Measurements from ENCODE around the gene ABHD18.
"Not testable (repeated sequence)": the region's sequence is repeated elsewhere in the genome, so short reads cannot be mapped to it uniquely, and the experiment has no call there.

Gene ABHD18

DNA sequence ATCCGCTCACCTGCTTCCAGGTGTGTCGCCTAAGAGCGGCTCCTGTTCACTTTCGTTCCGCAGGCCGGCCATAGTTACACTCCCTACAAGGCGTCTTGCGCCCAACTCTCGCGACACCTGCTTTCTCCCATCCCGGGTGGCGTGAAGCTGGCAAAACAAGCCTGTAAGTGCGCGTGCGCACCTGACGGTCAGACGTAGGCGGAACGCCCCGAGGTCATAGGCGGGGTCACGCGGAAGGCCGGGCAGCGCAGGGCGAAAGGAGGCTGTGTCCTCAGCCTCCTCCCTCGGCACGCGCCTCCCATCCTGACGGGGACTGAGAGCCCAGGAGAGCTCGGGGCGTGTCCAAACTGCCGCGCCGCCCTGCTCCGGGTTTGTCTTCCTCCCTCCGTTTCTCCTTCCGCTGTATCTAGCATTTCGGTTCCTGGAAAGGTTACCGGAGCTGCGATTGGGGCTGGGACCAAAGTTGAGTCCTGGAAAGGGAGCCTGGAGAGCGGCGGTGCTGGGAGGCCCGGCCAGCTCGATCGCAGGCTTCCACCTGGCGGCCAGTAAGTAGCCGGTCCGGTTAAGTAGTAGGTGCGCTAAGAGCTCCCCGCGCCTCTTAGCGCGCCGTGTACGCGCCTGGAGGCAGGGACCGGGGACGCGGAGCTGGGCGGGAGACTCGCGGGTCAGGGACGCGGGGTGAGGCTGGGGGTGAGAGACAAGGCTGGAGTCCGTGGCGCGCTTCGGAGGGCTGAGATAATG lies at the start of gene ABHD18, which contains the start of gene MFSD8:
TSS of gene ABHD18 (plus strand) at position 345 of the 741 bp plus-strand sequence. CDS start 17,550 bp downstream, outside the sequence.
TSS of gene MFSD8 (minus strand) at position 112 of the 741 bp plus-strand sequence. CDS start at position 72, 40 bp downstream.
- DNase-seq, result peak; percentile 99

DNA sequence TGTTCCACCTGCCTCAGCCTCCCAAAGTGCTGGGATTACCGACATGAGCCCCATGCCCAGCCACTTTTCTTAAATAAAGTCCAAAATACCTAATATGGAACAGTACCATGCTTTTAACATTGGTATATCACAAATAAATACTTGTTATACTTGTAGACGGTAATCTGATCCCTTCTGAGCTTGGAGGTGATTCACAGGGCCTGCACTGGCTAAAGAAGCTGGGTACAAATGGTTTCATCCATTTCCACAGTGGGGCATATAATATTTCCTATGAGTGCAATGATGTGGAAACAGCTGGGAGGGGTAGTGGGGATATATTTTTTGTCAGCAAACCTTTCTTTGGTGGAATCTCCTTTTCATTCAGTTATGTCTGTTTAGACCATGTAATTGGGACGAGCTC lies 48.7 kb upstream of the ABHD18 start:
- no peak for DNase-seq

DNA sequence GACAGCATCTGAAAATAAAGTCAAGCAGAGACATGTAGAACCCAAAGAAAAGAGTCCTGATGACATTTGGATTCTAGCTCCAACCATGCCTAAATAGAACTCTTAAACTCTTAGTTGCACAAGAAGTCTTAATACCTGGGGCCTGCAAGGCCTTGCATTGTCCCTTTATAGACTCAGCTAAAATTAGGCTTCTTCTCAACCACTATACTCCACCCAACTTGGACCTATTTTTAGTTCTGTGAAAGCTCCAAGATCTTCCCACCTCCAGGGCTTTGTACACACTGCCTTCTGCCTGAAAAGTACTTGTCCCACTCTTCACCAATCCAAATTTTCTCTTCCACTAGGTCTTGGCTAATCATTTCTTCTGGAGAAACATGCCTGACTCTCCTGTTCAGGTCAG lies 48.1 kb upstream of the ABHD18 start:
- no peak for DNase-seq

DNA sequence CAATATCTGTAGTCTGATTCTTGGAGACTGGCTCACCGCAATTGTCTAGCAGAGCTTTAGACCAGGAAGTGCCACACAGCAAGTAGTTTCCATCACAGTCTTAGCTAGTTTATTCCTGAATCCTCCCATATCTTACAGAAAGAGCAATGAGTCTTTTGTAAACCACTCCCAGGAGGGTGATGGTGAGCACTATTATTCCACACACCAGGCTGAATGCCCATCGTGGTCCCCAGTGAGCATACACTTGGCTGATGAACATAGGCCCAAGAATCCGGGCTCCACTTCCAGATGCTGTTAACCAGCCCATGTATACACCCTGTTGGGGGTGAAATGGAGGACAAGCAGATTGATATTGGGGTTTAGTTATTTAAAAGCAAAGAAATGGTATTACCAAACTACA lies 44.7 kb upstream of the ABHD18 start:
- no peak for DNase-seq

DNA sequence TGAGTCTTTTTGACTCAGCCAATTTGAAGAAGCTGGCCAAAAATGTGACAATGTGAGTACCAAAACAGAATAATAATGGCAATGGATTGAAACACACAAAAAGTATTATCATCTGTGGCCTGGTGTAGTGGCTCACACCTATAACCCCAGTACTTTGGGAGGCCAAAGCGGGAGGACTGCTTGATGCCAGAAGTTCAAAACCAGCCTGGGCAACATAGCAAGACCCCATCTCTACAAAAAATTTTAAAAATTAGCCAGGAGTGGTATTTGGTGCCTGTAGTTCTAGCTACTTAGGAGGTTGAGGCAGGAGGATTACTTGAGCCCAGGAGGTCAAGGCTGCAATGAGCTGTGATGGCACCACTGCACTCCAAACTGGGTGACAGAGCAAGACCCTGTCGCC lies 43.0 kb upstream of the ABHD18 start:
- DNase-seq, result no peak

DNA sequence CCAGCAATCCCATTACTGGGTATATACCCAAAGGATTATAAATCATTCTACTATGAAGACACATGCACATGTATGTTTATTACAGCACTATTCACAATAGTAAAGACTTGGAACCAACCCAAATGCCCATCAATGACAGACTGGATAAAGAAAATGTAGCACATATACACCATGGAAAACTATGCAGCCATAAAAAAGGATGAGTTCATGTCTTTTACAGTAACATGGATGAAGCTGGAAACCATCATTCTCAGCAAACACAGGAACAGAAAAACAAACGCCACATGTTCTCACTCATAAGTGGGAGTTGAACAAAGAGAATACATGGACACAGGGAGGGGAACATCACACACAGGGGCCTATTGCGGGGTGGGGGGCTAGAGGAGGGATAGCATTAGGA lies 39.5 kb upstream of the ABHD18 start:
- not testable (repeated sequence) for DNase-seq

DNA sequence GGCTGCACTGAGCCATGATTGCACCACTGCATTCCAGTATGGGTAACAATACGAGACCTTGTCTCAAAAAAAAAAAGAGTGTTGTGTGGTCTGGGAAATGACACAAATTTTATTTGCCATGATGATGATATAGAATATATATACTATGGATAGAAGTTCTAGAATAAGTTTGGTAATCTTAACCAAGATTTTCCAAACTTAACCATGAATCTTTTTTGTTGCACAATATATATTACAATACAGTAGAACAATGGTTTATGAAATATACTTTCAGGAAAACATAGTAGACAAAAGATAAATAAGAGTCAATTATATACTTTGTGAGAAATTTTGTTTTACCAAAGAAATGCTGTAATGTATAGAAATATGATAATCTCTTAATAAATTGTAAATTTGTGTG lies 35.0 kb upstream of the ABHD18 start:
- no peak for DNase-seq

DNA sequence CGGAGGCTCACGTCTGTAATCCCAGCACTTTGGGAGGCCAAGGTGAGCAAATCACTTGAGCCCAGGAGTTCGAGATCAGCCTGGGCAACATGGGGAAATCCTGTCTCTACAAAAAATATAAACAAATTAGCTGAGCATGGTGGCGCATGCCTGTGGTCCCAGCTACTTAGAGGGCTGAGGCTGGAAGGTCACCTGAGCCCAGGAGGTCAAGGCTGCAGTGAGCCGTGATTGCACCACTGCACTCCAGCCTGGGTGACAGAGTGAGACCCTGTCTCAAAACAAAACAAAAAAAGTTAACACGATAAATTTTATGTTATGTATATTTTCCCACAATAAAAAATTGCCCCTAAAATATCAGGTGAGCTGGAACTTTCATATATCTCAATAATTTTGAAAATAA lies 33.4 kb upstream of the ABHD18 start:
- DNase-seq, result not testable (repeated sequence)

DNA sequence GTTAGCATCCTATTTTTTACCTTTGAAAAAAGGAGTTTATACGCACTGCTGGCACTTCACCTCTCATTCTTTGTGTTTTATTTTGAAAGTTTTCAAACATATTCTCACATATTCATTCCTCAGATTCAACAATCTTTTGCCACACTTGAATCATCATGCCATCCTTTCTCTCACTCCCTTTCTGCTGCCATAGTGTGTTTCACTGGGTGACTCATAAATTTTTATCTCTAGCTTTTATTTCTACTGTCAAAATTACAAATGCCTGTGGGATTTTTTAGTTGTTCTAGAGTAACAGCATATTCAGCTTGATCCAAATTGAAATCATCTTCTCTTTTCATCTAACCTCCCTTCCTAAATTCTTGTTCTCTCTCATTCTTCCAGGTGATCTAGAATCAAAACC lies 28.2 kb upstream of the ABHD18 start:
- no peak for DNase-seq

DNA sequence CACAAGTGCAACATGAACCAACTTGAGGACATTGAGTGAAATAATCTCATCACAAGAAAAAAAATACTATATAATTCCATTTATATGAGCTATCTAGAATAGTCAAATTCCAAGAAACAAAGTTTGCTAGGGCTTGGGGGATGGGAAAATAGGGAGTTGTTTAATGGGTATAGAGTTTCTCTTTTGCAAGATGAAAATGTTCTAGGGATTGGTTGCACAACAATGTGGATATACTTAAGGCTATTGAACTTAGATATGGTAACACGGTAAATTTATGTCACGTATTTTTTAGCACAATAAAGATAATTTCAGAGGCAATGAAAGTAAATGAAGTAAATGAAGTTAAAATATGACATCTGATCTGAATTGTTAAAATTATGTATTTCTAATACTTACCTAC lies 8.1 kb upstream of the ABHD18 start:
- no peak for DNase-seq

DNA sequence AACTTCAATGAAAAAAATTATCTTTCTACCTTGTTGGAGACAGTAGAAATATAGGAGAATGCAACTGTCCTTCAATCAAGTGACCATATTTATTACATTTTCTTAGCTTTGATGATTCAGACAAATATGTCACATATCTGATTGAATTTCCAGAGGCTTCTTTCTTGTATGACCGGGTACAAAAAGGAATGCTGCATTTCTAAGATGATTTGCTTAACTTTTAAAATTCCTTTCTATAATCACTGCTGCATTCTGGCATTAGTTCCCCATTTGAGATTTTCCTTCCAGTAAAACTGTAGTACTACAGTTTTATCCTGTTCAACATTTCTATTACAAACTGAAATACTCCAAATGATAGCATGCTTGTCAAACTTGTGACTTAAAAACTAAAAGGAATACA lies 5.4 kb upstream of the ABHD18 start:
- DNase-seq, result no peak

DNA sequence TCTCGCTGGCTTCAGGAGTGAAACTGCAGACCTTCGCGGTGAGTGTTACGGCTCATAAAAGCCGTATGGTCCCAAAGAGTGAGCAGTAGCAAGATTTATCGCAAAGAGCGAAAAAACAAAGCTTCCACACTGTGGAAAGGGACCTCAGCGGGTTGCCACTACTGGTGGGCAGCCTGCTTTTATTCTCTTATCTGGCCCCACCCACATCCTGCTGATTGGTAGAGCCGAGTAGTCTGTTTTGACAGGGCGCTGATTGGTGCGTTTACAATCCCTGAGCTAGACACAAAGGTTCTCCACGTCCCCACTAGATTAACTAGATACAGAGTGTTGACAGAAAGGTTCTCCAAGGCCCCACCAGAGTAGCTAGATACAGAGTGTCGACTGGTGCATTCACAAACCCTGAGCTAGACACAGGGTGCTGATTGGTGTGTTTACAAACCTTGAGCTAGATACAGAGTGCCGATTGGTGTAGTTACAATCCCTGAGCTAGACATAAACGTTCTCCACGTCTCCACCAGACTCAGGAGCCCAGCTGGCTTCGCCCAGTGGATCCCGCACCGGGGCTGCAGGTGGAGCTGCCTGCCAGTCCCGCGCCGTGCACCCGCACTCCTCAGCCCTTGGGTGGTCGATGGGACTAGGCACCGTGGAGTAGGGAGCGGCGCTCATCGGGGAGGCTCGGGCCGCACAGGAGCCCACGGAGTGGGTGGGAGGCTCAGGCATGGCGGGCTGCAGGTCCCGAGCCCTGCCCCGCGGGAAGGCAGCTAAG lies 1.4 kb upstream of the ABHD18 start:
- peak; percentile 12 for DNase-seq

DNA sequence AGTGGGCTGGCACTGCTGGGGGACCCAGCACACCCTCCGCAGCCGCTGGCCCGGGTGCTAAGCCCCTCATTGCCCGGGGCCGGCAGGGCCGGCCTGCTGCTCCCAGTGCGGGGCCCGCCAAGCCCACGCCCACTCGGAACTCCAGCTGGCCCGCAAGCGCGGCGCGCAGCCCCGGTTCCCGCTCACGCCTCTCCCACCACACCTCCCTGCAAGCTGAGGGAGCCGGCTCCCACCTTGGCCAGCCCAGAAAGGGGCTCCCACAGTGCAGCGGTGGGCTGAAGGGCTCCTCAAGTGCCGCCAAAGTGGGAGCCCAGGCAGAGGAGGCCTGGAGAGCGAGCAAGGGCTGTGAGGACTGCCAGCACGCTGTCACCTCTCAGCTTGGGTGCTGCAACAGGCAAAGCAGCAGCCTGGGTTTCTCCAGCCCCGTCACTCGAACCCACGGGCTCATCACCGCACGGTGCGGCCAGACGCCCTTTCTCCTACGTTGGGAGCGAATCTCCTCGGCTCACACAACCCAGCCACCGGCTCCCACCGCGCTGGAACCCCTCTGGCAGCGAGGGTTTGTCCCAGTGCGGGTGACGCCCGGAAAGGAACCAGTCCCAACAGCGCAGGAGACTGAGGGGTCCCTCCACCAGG lies 662 bp upstream of the ABHD18 start:
- peak; percentile 30 for DNase-seq

DNA sequence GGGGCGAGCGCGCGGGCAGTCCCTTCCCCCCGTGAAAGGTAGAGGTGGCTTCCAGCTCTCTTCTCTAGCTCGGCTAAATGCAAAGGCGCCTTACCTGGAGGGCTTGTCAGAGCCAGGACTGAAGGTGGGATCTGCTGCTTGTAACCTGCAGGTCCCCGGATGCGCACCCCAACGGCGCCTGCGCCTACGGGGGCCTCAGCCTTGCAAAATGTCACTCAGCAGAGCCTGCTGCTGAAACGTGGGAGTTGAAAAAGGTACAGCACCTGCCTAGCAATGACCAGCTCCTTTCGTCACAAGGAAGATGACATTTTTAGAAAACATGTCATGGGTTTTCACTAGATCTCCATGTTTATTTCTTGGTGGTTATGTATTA lies 583 bp downstream of the ABHD18 start:
- peak; percentile 83 for DNase-seq

DNA sequence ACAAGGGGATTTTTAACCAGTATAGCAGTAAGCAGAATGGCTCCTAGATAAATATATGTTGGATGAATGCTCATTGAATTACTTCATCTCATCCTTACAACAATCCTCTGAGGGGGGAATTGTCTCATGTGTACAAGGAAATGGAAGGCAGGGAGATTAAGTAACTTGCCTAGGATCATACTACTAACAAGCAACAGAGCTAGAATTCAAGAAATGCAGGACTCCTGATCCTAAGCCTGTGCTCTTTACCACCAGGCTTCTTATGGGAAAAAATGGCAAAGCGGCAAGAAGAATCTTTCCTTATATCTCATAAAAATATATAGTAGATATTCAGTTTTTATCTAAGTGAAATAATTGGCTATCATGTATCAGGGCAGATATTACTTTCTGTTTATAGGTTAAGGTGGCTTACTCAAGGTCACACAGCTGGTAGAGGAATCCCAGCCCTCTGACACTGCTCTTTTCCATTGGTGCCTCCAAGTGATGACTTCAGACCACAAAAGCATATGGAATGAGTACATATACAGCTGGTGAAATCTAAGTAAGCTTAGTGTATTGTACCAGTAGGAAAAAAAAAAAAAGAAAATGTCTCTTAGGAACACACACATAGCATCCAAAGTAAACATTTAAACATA lies 2.1 kb downstream of the ABHD18 start:
- DNase-seq, result no peak

DNA sequence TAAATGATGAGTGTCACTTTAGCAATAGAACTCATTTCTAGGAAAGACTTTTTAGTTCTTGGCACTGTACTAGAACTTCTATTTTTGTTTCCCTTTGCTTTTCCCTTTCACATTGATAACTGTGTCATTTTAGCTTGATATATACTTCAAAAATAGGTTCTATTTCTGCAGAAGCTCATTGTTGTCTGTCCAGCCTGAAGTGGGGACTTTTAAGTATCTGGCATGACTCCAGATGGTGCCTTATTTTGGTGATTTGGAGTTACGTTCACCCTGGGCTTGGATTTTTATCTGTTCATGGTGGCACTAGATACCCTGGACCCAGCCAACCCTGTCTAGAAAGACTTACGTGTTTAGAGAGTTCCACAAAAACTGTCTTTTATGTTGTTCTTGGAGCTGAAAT lies 3.4 kb downstream of the ABHD18 start:
- DNase-seq, result no peak

DNA sequence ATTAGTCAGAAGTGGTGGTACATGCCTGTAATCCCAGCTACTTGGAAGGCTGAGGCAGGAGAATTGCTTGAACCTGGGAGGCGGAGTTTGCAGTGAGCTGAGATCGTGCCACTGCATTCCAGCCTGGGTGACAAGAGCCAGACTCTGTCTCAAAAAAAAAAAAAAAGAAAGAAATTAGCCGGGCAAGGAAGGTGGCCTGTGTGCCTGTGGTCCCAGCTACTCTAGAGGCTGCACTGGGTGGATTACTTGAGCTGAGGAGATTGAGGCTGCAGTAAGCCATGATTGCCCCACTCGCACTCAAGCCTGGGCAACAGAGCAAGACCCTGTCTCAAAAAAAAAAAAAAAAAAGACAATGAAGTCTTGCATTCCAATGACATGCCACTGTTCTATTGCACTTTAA lies 5.7 kb downstream of the ABHD18 start:
- not testable (repeated sequence) for DNase-seq

DNA sequence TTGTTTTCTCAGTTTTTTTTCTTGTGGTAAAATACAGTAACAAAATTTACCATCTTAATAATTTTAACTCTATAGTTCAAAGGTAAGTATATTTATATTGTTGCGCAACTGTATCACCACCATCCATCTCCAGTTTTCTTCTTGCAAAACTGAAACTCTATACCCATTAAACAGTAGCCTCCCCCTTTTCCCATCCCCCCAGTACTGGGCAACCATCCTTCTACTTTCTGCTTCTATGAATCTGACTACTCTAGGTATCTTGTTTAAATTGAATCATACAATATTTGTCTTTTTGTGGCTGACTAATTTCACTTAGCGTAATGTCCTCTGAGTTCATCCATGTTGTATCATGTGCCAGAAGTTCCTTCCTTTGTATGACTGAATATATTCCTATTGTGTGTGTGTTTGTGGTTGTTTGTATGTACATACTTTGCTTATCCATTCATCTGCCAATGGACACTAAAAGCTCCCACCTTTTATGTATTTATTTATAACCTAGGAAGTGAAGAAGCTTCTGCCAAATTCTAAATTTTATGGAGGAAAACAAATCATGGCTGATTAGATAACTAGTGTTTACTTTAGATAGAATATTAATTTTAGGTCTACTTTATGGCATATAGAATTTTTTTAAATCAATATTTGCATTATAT lies 10.0 kb downstream of the ABHD18 start:
- DNase-seq, result no peak

DNA sequence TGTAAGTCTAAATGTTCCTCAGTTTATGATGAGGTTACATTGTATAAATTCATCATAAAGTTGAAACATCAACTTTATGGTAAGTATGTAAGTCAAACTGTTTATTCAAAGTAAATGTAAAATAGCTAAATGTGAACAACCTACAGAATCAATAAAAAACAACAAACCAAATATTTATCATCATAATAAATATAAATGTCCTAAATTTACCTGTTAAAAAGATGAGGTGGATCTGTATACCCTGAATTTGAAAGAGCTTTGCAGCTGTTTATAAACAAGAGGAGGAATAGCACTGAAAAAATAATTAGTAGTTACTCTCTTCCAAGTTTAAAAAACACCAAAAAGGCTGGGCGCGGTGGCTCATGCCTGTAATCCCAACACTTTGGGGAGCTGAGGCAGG lies 13.7 kb downstream of the ABHD18 start:
- DNase-seq, result no peak

DNA sequence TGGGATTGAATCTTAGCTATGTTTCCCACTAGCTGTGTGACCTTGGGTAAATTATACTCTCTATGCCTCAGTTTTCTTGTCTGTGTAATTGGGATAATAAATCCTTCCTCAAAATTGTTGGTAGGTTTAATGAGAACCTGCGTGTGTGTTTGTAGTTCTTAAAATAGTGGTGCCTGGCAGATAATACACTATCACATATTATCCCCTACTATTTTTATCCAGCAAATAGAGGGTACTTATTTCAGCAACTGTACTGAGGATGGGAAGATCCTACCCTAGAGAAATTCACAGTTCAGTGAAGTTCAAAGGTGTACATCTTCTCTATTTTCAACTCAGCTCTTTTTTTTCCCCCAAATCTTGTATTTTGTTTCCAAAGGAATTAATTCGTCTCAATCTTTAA lies 17.2 kb downstream of the ABHD18 start:
- no peak for DNase-seq

DNA sequence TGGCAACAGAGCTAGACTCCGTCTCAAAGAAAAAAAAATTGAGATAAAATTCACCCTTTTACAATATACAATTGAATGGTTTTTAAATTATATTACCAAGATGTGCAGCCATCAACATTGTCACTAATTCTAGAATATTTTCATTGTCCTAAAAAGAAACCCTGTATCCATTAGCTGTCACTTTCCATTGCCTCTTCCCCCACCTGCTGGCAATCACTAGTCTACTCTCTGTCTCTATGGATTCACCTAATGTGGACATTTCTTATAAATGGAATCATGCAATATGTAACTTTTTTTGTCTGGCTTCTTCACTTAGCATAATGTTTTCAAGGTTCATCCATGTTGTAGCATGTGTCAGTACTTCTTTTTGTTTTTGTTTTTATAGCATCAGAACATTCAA lies 20.8 kb downstream of the ABHD18 start:
- no peak for DNase-seq

DNA sequence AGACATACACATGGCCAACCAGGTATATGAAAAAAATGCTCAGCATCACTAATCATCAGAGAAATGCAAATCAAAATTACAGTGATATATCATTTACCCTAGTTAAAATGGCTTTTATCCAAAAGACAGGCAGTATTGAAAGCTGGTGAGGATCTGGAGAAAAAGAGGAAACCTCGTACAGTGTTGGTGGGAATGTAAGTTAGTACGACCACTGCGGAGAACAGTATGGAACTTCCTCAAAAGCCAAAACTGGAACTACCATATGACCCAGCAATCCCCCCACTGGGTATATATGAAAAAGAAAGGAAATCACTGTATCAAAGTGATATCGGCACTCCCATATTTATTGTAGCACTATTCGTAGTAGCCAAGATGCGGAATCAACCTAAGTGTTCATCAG lies 23.4 kb downstream of the ABHD18 start:
- DNase-seq, result no peak

DNA sequence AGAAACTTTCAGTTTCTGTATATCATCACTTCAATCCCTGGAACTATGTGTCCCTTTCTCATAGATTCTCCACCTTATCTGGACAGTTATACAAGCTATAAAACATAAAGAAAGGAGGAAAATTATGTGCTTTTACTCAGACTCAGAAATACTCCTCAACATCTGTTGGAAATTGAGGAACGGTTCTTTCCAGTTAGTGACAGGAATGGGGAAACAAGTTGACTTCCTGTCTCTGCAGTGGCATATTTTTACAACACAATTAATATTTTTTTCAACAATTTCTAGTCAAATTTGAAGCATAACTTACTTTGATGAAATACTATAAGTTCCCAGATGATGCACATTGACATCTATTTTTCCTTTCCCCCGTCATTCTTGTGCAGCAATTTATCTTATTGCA lies 27.9 kb downstream of the ABHD18 start:
- no peak for DNase-seq

Data from activated CD4-positive, alpha-beta T cell treated with anti-CD3 and anti-CD28 coated beads for 48 hours (primary cell).